ENCODE measurements around the gene EID1.
"Not testable (repeated sequence)": the region's sequence is repeated elsewhere in the genome, so short reads cannot be mapped to it uniquely, and the experiment has no call there.

EID1 gene

DNA sequence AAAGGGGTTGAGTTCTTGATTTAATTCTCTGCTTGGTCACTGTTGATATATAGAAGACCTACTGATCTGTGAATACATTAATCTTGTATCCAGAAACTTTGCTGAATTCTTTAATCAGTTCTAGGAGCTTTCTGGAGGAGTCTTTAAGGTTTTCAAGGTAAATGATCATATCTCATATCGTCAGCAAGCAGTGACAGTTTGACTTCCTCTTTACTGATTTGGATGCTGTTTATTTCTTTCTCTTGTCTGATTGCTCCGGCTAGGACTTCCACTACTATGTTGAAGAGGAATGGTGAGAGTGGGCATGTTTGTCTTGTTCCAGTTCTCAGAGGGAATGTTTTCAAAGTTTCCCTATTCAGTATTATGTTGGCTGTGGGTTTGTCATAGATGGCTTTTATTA lies 31.4 kb downstream of the EID1 start:
- DNase-seq (ENCODE audit: low read depth in 2 of 2), result not testable (repeated sequence)

DNA sequence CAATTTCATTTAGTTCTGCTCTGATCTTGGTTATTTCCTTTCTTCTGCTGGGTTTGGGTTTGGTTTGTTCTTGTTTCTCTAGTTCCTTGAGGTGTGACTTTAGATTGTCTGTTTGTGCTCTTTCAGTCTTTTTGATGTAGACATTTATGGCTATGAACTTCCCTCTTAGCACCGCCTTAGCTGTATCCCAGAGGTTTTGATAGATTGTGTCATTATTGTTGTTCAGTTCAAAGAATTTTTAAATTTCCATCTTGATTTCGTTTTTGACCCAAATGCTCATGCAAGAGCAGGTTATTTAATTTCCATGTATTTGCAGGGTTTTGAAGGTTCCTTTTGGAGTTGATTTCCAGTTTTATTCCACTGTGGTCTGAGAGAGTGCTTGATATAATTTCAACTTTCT lies 32.6 kb downstream of the EID1 start:
- not testable (repeated sequence) for DNase-seq (ENCODE audit: low read depth in 2 of 2)

DNA sequence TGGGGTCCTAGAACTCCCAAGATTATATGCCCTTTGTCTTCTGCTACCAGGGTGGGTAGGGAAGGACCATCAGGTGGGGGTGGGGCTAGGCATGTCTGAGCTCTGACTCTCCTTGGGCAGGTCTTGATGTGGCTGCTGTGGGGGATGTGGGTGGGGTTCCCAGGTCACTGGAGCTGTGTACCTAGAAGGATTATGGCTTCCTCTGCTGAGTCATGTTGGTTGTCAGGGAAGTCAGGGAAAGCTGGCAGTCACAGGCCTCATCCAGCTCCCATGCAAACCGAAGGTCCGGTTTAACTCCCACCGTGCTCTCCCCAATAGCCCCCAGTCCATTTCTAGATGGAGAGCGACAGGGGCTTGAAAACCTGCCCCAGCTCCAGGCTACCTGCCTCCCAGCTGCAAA lies 35.2 kb downstream of the EID1 start:
- DNase-seq (ENCODE audit: low read depth in 2 of 2), result no peak

- DNase-seq (ENCODE audit: low read depth in 2 of 2), result no peak
Measured at GRCh38 chr15:48914717-48915116, 36.8 kb downstream of the EID1 start.

- no peak for DNase-seq (ENCODE audit: low read depth in 2 of 2)
Measured at GRCh38 chr15:48915861-48916260, 37.9 kb downstream of the EID1 start.

- no peak for DNase-seq (ENCODE audit: low read depth in 2 of 2)
Measured at GRCh38 chr15:48916721-48917120, 38.8 kb downstream of the EID1 start.

GRCh38 chr15:48922046-48922445 lies 44.1 kb downstream of the EID1 start:
- DNase-seq (ENCODE audit: low read depth in 2 of 2), result no peak

GRCh38 chr15:48924528-48925393 lies 46.8 kb downstream of the EID1 start:
- DNase-seq (ENCODE audit: low read depth in 2 of 2), result no peak

DNA sequence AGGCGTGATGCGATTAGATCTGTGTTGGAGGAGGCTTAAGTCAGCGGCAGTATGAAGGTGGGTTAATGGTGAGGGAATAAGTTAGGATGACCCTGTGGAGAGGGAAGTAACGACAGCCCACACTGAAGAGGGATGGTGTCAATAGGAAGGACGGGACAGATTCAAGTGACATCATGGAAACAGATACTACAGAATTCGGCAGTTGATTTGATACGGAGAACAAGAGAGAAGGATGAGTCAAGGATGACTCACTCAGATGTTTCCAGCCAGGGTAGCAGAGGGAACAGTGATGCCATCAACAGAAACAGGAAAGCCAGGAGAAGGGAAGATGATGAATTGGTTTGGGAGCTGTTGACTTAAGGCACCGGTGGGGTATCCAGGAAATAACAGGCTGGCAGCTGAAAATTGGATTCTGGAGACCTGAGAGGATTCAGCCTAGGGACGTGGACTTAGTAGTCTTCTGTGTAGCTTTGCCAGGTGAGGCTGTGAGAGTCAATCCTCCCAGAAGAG lies 47.8 kb downstream of the EID1 start:
- no peak for DNase-seq (ENCODE audit: low read depth in 2 of 2)

GRCh38 chr15:48928877-48929538 lies 51.1 kb downstream of the EID1 start:
- DNase-seq (ENCODE audit: low read depth in 2 of 2), result peak; percentile 7 to 8

GRCh38 chr15:48929661-48930060 lies 51.7 kb downstream of the EID1 start:
- DNase-seq (ENCODE audit: low read depth in 2 of 2), result no peak
